A375 (cell line): ENCODE data around the gene DEFB126. TPM values are rescaled to one million over a fixed set of nuclear protein-coding genes. Genes with fewer than 3 reads are reported as not detected.

Source experiments
- total RNA-seq: library from RNA; depleted of rRNA; stranded (reverse); fragments of >200 nt; shearing (Covaris generic); gene quantifications from 2 replicates; pipeline ENCODE4 v1.2.3, GENCODE V29; 2014; rRNA removed

Gene DEFB126, protein sequence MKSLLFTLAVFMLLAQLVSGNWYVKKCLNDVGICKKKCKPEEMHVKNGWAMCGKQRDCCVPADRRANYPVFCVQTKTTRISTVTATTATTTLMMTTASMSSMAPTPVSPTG
- total RNA-seq = not detected in 2 replicates

GRCh38 chr20:142290-142689 lies at the start of gene DEFB126:
Gene DEFB126, plus strand, starts transcription at chr20:142590. Its CDS starts 39 bp downstream, at chr20:142629.

GRCh38 chr20:157154-157553 lies 14.8 kb downstream of the DEFB126 start, which contains the start of gene DEFB127:
Gene DEFB127, plus strand, starts transcription at chr20:157454. Its CDS starts 91 bp downstream, at chr20:157545.

DNA sequence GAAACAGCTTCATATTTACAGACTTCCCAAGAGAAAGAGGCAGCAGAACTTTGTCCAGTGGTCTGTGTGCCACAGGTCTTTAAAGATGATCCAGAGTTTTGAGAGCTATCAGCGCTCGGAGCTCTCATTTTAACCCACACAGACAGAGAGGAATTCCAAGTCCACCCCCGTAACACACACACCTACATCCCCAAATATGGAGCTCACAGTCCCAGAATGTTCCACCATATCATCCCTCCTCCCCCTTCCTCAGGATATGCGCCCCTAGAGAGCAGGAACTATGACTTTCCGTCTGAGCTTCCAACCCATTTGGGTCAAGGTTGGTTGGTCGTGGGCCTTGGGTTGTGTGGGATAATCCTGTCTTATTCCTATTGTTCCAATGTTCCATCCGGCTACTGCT lies 47.2 kb downstream of the DEFB126 start, which contains the start of gene DEFB128:
Gene DEFB128 (minus strand): TSS at position 101 of the 400 bp plus-strand sequence. CDS start 88 bp downstream, at position 13.

Other genes with a start within 250 kb of the DEFB126 start
- gene DEFB125, start 54.9 kb upstream of the DEFB126 start, total RNA-seq = not detected in 2 replicates
- not detected in 2 replicates for gene DEFB127, start 14.9 kb downstream of the DEFB126 start, total RNA-seq
- not detected in 2 replicates for gene DEFB128, start 47.1 kb downstream of the DEFB126 start, total RNA-seq
- not detected in 2 replicates for gene DEFB129, start 84.7 kb downstream of the DEFB126 start, total RNA-seq
- not detected in 2 replicates for gene DEFB132, start 115.1 kb downstream of the DEFB126 start, total RNA-seq
- 1.1 and 1.9 TPM in 2 replicates for gene C20orf96, start 148.2 kb downstream of the DEFB126 start, total RNA-seq
- 28.0 and 28.7 TPM in 2 replicates for gene ZCCHC3, start 155.0 kb downstream of the DEFB126 start, total RNA-seq
- gene SOX12, start 183.0 kb downstream of the DEFB126 start, total RNA-seq = 6.9 and 7.7 TPM in 2 replicates
- 60.3 and 73.3 TPM in 2 replicates for gene NRSN2, start 204.5 kb downstream of the DEFB126 start, total RNA-seq
- gene TRIB3, start 238.2 kb downstream of the DEFB126 start, total RNA-seq = 290 and 400 TPM in 2 replicates